Adipose tissue (tissue), 3 donors: ENCODE results near the gene PARD6B. TPM values are rescaled to one million over a fixed set of nuclear protein-coding genes. Genes with fewer than 3 reads are reported as not detected.

Experiments used
- H3K27ac ChIP-seq: one replicate; pipeline ENCODE4 v1.5.1; 2013; ENCODE audit warnings: low read depth, low read length
- WGBS, 3 donors: extraction: QIAGEN DNeasy Blood & Tissue Kit; methylation state at CpG; one replicate each; pipeline ENCODE4 v1.1.7; 2013; 5-methylcytosine and 5-hydroxymethylcytosine counted together
- polyA plus RNA-seq, 3 donors: library from polyadenylated mRNA; stranded (reverse); fragments of 200-250 nt; gene quantifications; one replicate each; pipeline ENCODE4 v1.2.3, GENCODE V29; 2013
- donor health status: healthy with polysubstance abuse.
- donor health status: Bipolar disorder and iron deficiency.
- donor health status: healthy.

Gene PARD6B
- polyA plus RNA-seq, 3 donors, result 0.43 to 1.0 (median 0.45) TPM

DNA sequence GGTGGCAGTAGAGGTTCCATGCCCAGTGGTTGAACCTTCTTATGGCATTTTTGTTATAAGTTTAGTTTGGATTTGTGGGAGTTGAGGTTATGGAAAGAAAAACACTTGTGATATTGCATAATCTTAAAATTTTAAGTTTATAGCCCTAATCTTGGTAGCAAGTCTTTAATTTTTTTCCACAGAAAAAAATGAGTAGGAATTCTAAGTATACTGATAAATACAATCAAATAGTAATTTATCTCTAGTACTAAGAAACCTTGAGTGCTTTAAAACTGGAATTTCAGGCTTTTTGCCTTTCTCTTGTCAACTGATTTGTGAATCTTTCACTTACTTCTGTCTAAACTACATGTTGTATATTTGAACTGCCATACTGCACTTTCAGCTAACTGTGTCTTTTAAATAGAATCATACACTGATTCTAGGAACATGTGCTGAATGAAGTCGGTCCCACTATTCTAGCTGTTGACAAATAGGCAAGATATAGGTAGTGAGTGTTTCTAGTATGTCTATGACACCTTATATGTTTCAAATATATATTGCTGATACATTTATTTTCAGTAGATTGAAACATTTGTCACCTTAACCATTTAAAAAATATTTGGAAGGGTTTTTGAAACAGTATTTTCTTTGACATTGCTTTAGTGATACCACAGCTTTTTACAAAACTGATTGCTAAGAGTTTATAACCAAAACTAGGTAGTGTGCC is 2.4 kb downstream of the PARD6B start:
- 37 to 77% (median 67%) methylated on average over 1 of the region's 1 CpG for WGBS, 3 donors
- no peak overlapping the region for H3K27ac ChIP-seq

- WGBS, 3 donors, result 75 to 90% (median 90%) methylated on average over 9 of the region's 9 CpGs
- no peak overlapping the region for H3K27ac ChIP-seq
Observed at GRCh38 chr20:50734730-50735679, 3.6 kb downstream of the PARD6B start.

DNA sequence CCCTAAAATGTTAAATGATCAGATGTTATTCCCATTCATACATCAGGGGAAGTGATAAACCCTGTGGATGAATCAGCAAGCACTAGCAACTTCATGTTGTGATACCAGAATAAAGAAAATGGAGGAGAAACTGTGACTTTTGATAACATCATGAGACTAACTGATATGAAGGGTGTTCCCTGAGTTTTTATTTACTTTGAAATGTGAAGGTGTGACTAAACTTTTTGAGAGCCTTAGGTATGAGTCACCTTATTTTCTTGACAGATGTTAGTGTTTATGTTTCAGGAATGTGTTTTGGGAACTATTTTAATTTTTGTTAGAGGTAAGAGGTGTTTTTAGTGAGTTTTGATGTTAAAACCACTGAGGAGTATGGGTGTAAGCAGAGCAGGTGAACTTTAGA is 4.4 kb downstream of the PARD6B start:
- no peak overlapping the region for H3K27ac ChIP-seq

- WGBS, 3 donors, result 78 to 88% (median 84%) methylated on average over 4 of the region's 4 CpGs
- H3K27ac ChIP-seq, result no peak overlapping the region
Observed at GRCh38 chr20:50737352-50737751, 6.0 kb downstream of the PARD6B start.

DNA sequence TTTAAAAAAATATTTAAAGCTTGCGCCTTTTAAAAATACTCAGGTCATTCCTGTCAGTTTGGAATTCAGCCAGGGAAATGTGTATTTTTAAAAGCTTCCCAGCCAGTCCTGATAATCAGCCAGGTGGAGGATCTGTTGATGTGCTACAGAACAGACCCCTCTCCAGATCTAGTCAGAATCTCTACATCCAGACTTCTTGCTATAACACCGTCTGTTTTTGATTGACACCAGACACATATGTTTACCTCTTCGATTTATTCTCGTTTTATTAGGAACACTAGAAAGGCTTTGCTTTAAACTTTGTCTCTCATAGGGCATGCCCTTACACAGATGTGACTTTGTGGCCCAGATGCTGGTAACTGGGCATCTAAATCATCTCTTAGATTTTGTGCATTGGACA is 11.7 kb downstream of the PARD6B start:
- 31 to 81% (median 76%) methylated on average over 4 of the region's 4 CpGs for WGBS, 3 donors
- no peak overlapping the region for H3K27ac ChIP-seq

DNA sequence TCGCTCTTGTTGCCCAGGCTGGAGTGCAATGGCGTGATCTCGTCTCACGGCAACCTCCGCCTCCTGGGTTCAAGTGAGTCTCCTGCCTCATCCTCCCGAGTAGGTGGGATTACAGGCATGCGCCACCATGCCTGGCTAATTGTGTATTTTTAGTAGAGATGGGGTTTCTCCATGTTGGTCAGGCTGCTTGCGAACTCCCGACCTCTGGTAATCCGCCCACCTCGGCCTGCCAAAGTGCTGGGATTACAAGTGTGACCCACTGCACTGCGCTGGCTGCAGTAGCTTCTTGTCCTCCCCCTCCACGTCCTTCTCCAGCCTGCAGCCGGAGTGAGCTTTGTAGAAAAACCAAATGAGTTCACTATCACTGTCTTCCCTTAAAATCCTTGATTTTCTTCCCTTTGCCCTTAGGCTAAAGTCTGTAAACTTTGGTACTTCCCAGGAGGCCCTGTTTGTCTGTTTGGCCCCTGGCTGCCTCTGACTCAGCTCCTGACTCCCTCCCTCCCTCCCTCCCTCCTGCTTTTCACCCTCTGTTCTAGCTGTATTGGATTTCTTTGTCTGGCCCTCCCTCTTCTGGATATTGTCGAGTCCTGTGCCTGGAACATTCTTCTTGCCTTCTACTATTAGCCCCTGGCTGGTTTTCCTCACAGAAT is 12.9 kb downstream of the PARD6B start:
- WGBS, 3 donors, result 53 to 65% (median 60%) methylated on average over 15 of the region's 15 CpGs
- no peak overlapping the region for H3K27ac ChIP-seq

- 76 to 88% (median 77%) methylated on average over 2 of the region's 2 CpGs for WGBS, 3 donors
- H3K27ac ChIP-seq, result no peak overlapping the region
Observed at GRCh38 chr20:50745634-50746137, 14.3 kb downstream of the PARD6B start.

DNA sequence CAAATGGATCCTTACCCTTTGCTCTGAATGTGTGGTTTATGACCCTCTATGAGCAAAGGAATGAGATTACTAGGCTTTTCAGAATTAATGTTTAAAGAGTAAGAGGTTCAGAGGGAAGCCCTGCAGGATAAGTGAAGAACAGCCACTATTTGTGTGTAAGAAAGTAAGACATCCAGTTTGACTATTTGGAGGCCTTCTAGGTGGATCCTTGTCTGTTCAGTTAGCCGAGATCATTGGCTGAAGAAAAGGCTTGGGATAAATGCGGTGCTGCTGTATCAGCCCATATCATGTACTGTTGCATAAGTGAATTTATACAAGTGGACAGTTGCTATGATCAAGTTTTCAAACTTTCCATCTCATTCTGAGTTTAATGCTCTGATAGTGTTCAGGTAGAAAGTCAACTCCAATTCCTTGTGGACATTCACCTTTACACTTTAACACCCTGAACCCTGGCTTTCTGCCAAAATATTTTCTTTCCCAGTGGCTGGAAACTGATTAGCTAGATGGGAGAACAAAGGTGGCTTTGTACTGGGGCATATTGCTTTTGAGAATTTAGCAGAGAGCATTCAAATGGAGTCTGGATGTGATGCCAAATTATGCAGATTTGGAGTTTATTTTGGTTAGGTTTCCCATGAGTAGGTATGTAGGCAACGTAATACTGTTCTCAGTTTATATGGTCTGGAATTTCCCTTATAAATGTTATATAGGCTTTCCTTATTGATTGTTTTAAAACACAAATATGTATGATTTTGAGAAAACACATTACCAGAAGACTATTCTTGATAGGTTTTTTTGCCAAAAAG is 15.0 kb downstream of the PARD6B start:
- WGBS, 3 donors, result 29 to 83% (median 81%) methylated on average over 3 of the region's 3 CpGs
- H3K27ac ChIP-seq, result no peak overlapping the region

DNA sequence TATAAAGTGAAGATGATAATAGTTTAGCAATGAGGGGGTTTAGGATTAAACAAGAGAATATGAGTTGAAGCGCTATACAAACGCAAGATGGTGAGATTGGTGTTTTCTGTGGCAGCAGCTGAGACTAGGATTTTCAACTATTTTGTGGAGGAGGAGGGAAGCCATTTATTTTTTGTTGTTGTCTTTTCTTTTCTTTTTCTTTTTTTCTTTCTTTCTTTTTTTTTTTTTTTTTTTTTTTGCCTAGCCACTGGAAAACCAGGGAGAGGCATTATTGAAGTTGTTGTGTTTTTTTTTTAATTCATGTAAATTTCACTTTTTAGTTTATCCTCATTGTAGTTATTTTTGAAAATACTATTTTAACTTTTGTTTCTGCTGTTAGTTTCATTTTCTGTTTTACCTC is 15.9 kb downstream of the PARD6B start:
- H3K27ac ChIP-seq, result no peak overlapping the region
- WGBS, 3 donors, result 95 to 98% (median 97%) methylated on average over 2 of the region's 2 CpGs

GRCh38 chr20:50750145-50750671 is 18.8 kb downstream of the PARD6B start:
- H3K27ac ChIP-seq, result no peak overlapping the region
- 69 to 87% (median 86%) methylated on average over 8 of the region's 8 CpGs for WGBS, 3 donors

GRCh38 chr20:50753152-50753551 is 21.8 kb downstream of the PARD6B start:
- 80 to 95% (median 95%) methylated on average over 3 of the region's 3 CpGs for WGBS, 3 donors
- no peak overlapping the region for H3K27ac ChIP-seq

DNA sequence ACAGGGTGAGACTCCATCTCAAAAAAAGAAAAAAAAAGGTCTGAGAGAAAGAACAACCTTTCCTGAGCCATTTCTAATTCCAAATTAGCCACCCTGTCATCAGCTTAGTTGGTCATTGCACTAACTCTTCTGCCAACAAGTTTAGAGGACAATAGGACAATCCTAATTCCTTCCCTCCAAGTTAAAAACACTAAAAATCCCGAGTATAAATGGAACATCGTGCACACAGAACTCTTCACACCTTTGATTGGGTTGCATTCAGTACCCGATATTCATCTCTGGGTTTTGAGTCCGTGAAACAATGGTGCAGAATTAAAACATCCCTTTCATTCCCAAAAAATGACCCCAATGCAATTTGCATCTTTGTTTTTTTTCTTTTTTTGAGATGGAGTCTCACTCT is 23.0 kb downstream of the PARD6B start:
- 92 to 95% (median 94%) methylated on average over 4 of the region's 4 CpGs for WGBS, 3 donors
- no peak overlapping the region for H3K27ac ChIP-seq

GRCh38 chr20:50756447-50756846 is 25.1 kb downstream of the PARD6B start:
- no peak overlapping the region for H3K27ac ChIP-seq
- WGBS, 3 donors, result 80 to 88% (median 86%) methylated on average over 2 of the region's 2 CpGs

DNA sequence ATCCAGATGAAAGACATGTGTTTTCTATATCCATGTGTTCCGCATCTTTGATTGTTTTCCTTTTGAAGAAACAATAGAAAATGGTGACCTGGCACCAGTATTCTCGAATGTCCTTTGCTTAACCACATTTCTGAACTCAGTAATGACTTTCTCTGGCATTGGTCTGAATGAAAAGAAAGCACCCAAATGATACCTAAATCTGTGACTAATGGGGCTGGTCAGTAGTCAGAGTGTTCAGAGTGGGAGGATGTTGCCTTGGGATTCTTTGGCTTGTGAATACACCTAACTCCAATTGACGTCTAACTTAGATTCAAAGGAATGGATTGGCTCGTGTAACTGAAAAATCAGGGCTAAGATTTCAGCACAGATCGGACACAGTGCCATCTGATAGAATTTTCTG is 27.1 kb downstream of the PARD6B start:
- H3K27ac ChIP-seq, result no peak overlapping the region
- WGBS, 3 donors, result 77 to 88% (median 80%) methylated on average over 5 of the region's 5 CpGs

GRCh38 chr20:50758992-50759391 is 27.6 kb downstream of the PARD6B start:
- 89 to 91% (median 89%) methylated on average over 3 of the region's 3 CpGs for WGBS, 3 donors
- no peak overlapping the region for H3K27ac ChIP-seq

GRCh38 chr20:50759678-50760077 is 28.3 kb downstream of the PARD6B start:
- no peak overlapping the region for H3K27ac ChIP-seq
- 76 to 78% (median 77%) methylated on average over 5 of the region's 5 CpGs for WGBS, 3 donors

GRCh38 chr20:50762045-50762422 is 30.7 kb downstream of the PARD6B start:
- H3K27ac ChIP-seq, result no peak overlapping the region
- WGBS, 3 donors, result 23 to 79% (median 55%) methylated on average over 6 of the region's 6 CpGs
